Prostate gland (tissue), 2 donors: ENCODE measurements around the gene LZTR1. TPM values are rescaled to one million over a fixed set of nuclear protein-coding genes. Genes with fewer than 3 reads are reported as not detected.
A peak's percentile ranks its signal among the peaks of the same experiment; 100 is the strongest.

ENCODE experiments used
- DNase-seq: peaks from one replicate; pipeline ENCODE4 v3.0.0-alpha.2; 2019; ENCODE audit warnings: low spot score
- H3K27ac ChIP-seq, 2 donors: fragments of 200-600 bp; sonication (generic); 2 replicates each; pipeline ENCODE4 v1.5.1; 2017 to 2019
- H3K27me3 ChIP-seq: fragments of 200-600 bp; sonication (generic); replicated peaks from 2 replicates; pipeline ENCODE4 v1.5.1; 2019; ENCODE audit not compliant: insufficient read depth
- H3K36me3 ChIP-seq, 2 donors: fragments of 200-600 bp; sonication (generic); 1 replicate in 1 of 2; 2 replicates in 1 of 2; pipeline versions ENCODE4 v1.5.1 to v1.8.1; 2017 to 2019
- H3K4me1 ChIP-seq: fragments of 200-600 bp; sonication (generic); replicated peaks from 2 replicates; pipeline ENCODE4 v1.5.1; 2019
- H3K4me3 ChIP-seq, 2 donors: fragments of 200-600 bp; sonication (generic); 2 replicates each; pipeline ENCODE4 v1.5.1; 2017 to 2019
- H3K9me3 ChIP-seq: fragments of 200-600 bp; sonication (generic); 2 replicates; pipeline ENCODE4 v1.5.1; 2017
- POLR2A ChIP-seq: fragments of 450-650 bp; IDR thresholded peaks from one replicate; pipeline ENCODE4 v1.6.1; 2016; ENCODE audit warnings: antibody characterized with exemption, mild to moderate bottlenecking
- POLR2AphosphoS5 ChIP-seq: sonication (generic); formaldehyde crosslinking; IDR thresholded peaks from one replicate; pipeline ENCODE4 v1.6.1; 2017; ENCODE audit warnings: antibody characterized with exemption
- WGBS: methylation state at CpG from one replicate; pipeline ENCODE4 v1.1.5; 2018; 5-methylcytosine and 5-hydroxymethylcytosine counted together
- intact Hi-C: fragments of 100-400 bp; cut with DNase I; formaldehyde crosslinking; loops from one replicate; pipeline ENCODE4 v1.14.2; 2022
- total RNA-seq, 2 donors: library from RNA; depleted of rRNA; stranded (reverse); fragments of >200 nt; gene quantifications; one replicate each; pipeline ENCODE4 v1.1.0, GENCODE V29; 2016
- TF ChIP-seq, protein P1 (sequence below), 4 experiments: fragments of 200-600 bp in 2 of 4; fragments of 450-650 bp in 2 of 4; sonication (generic) in 2 of 4; IDR thresholded peaks; 1 replicate in 3 of 4; 2 replicates in 1 of 4; pipeline ENCODE4 v1.5.1; 2016 to 2019; ENCODE audit warnings: antibody characterized with exemption in 4 of 4, mild to moderate bottlenecking in 2 of 4, moderate library complexity in 2 of 4

LZTR1 gene
- total RNA-seq, 2 donors from 2014 or later = 41.5 to 48.9 TPM

DNA sequence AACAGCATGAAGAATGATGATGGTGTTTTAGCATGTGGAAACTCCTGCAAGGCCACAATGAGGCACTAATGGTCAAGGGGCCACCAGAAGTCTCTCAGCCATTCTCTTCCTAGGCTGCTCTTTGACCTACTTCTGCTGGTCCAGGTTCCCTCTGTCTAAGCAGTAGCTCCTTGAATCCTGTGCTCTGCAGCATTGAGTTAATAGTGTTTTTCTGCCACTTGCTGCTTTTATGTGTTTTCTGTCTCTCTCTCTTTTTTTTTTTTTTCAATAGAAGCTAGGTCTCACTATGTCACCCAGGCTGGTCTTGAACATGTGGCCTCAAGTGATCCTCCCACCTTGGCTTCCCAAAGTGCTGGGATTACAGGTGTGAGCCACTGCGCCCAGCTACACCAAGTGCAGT, 35.1 kb upstream of the LZTR1 start:
- 100% methylated on average over 1 of the region's 1 CpG for WGBS
- TF ChIP-seq, protein P1, sequence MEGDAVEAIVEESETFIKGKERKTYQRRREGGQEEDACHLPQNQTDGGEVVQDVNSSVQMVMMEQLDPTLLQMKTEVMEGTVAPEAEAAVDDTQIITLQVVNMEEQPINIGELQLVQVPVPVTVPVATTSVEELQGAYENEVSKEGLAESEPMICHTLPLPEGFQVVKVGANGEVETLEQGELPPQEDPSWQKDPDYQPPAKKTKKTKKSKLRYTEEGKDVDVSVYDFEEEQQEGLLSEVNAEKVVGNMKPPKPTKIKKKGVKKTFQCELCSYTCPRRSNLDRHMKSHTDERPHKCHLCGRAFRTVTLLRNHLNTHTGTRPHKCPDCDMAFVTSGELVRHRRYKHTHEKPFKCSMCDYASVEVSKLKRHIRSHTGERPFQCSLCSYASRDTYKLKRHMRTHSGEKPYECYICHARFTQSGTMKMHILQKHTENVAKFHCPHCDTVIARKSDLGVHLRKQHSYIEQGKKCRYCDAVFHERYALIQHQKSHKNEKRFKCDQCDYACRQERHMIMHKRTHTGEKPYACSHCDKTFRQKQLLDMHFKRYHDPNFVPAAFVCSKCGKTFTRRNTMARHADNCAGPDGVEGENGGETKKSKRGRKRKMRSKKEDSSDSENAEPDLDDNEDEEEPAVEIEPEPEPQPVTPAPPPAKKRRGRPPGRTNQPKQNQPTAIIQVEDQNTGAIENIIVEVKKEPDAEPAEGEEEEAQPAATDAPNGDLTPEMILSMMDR (IDR thresholded peaks at IDR 0.05) = no peak
- TF ChIP-seq POLR2AphosphoS5 (no peak), POLR2A (no peak)
- Histone ChIP-seq H3K36me3 (peaks cover 0 to 3% of the 10 kb centered on the region in 2 donors), H3K9me3 (no peaks in the 10 kb centered on the region), H3K27ac (no peak overlapping the region), H3K27me3 (no peaks in the 10 kb centered on the region), H3K4me3 (no peak overlapping the region), H3K4me1 (no peaks in the 10 kb centered on the region)
- intact Hi-C loops = no loop called here
- no peak for DNase-seq

DNA sequence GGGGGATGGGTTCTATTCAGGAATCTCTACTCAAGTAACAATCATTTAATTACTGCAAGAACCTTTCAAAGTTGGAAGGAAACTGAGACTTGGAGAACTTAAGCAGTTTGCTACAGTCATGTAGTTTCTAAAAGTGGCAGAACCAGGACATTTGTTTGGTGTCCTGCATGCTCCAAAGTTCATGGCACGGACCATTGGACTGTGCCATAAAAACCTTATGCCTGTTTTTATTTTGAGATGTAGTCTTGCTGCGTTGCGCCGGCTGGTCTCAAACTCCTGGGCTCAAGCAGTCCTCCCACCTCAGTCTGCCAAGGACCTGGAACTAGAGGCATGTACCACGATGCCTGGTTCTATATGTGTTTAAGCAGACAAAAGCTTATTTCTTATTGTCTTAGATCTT, 33.6 kb upstream of the LZTR1 start:
- no peak for TF ChIP-seq POLR2AphosphoS5
- no peak for TF ChIP-seq POLR2A
- TF ChIP-seq, protein P1 (IDR thresholded peaks at IDR 0.05) = no peak
- no peaks in the 10 kb centered on the region for H3K9me3 ChIP-seq
- intact Hi-C loops = no loop called here
- H3K4me1 ChIP-seq = peaks cover 4% of the 10 kb centered on the region
- peaks cover 0 to 3% of the 10 kb centered on the region in 2 donors for H3K36me3 ChIP-seq
- no peak overlapping the region for H3K27ac ChIP-seq
- H3K27me3 ChIP-seq = no peaks in the 10 kb centered on the region
- no peak overlapping the region for H3K4me3 ChIP-seq
- WGBS = 90% methylated on average over 5 of the region's 5 CpGs
- DNase-seq = no peak

DNA sequence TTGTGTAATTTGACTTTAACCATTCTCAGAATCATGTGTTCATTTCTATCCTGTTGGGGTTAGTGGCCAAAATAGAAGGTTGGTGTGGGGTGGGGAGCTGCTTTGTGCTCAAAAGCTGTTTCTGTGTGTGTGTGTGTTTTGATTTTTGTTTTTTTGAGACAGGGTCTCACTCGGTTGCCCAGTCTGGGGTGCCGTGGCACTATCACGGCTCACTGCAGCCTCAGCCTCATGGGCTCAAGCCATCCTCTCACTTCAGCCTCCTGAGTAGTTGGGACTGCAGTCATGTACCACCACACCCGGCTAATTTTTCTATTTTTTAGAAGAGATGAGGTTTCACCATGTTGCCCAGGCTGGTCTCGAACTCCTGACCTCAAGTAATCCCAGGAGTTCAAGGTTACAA, 33.1 kb upstream of the LZTR1 start:
- peaks cover 4% of the 10 kb centered on the region for H3K4me1 ChIP-seq

DNA sequence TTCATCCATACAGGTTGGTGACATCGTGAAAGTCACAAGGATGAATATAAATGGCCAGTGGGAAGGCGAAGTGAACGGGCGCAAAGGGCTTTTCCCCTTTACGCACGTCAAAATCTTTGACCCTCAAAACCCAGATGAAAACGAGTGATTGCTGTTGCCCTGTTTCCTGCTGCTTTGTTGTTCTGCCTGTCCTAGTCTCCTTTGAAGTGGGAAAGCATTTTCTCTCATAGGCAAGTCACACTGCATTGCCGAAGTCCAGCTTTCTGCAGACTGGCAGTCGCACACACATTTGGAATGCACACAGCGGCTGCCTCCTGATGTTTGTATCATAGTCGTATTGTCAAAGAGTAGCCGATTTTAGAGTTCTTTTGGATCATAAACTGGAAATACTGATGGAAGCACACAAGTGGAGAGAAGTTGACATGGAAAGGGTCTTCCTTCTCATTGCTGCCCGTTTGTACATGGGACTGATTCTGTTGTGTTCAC, 32.4 kb upstream of the LZTR1 start:
- Histone ChIP-seq H3K4me1 (peaks cover 4% of the 10 kb centered on the region), H3K36me3 (peaks cover 0 to 3% of the 10 kb centered on the region in 2 donors), H3K4me3 (no peak overlapping the region), H3K27me3 (no peaks in the 10 kb centered on the region), H3K9me3 (no peaks in the 10 kb centered on the region), H3K27ac (no peak overlapping the region)
- TF ChIP-seq POLR2AphosphoS5 (no peak), POLR2A (no peak)
- TF ChIP-seq, protein P1 (IDR thresholded peaks at IDR 0.05) = no peak
- 65% methylated on average over 13 of the region's 13 CpGs for WGBS
- DNase-seq = no peak
- intact Hi-C loops = loop anchor here (10.0 kb wide), 1 partner anchor 45 kb away; no protein-coding TSS in a partner anchor

More for the DNA sequence above, 33.1 kb upstream of the LZTR1 start:
- no peak for TF ChIP-seq POLR2A
- no peak for TF ChIP-seq POLR2AphosphoS5
- TF ChIP-seq, protein P1 (IDR thresholded peaks at IDR 0.05) = no peak
- Histone ChIP-seq H3K27me3 (no peaks in the 10 kb centered on the region), H3K27ac (no peak overlapping the region), H3K9me3 (no peaks in the 10 kb centered on the region), H3K36me3 (peaks cover 0 to 3% of the 10 kb centered on the region in 2 donors), H3K4me3 (no peak overlapping the region)
- intact Hi-C loops = no loop called here
- DNase-seq = no peak
- WGBS = 84% methylated on average over 5 of the region's 5 CpGs

DNA sequence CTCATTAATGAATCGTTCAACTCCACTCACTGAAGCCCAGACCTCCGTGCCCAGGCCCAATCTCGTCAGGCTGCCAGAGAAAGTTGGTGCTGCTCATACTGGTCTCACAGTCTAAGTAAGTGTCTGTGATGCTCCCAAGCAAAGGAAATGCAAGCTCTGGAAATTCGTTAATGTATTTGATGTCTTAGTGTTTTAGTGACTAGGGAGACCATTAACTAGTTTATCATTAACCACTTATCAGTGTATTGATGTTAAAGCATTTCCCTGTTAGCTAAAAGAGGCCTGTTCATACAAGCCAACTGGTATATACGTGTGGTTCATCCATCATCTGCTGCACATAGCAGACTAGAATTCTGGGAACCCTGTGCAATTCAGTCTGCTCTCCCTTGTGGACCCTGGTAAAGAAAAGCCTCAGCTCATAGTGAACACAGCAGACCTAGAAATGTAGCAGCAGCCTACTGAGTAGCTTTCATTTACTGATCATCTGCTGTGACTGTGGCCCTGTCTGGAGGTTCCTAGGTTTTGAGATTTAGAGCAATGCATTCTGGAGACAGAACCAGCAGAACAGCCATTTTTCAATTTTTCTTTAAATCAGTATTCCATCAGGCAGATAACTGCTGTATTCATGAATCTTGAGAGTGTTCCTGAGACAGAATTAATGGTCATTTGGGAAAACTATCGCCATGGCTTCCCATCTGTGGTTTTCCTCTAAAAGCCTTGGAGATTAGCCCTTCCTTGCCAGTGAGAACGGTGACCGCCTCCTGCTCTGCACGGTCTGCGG, 30.8 kb upstream of the LZTR1 start:
- Histone ChIP-seq H3K36me3 (peaks cover 0 to 3% of the 10 kb centered on the region in 2 donors), H3K9me3 (no peaks in the 10 kb centered on the region), H3K4me1 (peaks cover 4% of the 10 kb centered on the region), H3K27me3 (no peaks in the 10 kb centered on the region), H3K4me3 (no peak overlapping the region), H3K27ac (peak overlapping the region in 1 of 2 donors; percentile 68)
- intact Hi-C loops = loop anchor here (10.0 kb wide), 1 partner anchor 47 kb away; no protein-coding TSS in a partner anchor
- TF ChIP-seq, protein P1 (IDR thresholded peaks at IDR 0.05) = no peak
- TF ChIP-seq POLR2A (no peak), POLR2AphosphoS5 (no peak)
- WGBS = 72% methylated on average over 10 of the region's 10 CpGs
- no peak for DNase-seq
